K562 (cell line): ENCODE measurements around the gene SRP54. TPM values are rescaled to one million over a fixed set of nuclear protein-coding genes. Genes with fewer than 3 reads are reported as not detected.

Experiments
- ATAC-seq: fragments of 200-7000 bp; cut with Tn5 transposase; 3 replicates; pipeline ENCODE4 v1.9.1; 2020; ENCODE audit warnings: moderate library complexity
- BruUV-seq: library from RNA; stranded (reverse); fragments of 400-500 nt; replicated peaks from 2 replicates; lab custom pipeline; 2021; lab: Mats Ljungman, UMichigan
- CTCF ChIA-PET: fragments of 300-600 bp; formaldehyde crosslinking; extraction: SDS; loops from one replicate; lab custom pipeline; 2021; ENCODE audit warnings: low intra/inter-chr PET ratio; lab: Yijun Ruan, JAX
- POLR2A ChIA-PET: fragments of 300-600, 350-650 bp; sonication (Branson Sonifier 250); formaldehyde crosslinking; extraction: SDS; loops from one replicate; lab custom pipeline; 2021; ENCODE audit warnings: antibody characterized with exemption, inconsistent platforms; lab: Yijun Ruan, JAX
- DNase-seq, 4 experiments: peaks; one replicate each; pipeline versions ENCODE4 v3.0.0 to v3.0.0-alpha.2; 2011 to 2018; ENCODE audit warnings: low spot score in 3 of 4, mixed read lengths in 3 of 4; ENCODE audit errors: extremely low read depth in 1 of 4
- FAIRE-seq: peaks from 2 replicates; lab custom pipeline; 2011; peaks lifted over from hg19 to GRCh38; lab: Jason Lieb, UNC
- H2AFZ ChIP-seq: 2 replicates; pipeline ENCODE4 v1.6.0; 2011; ENCODE audit warnings: low read depth, low read length, control low read depth, inconsistent platforms
- H3K27ac ChIP-seq: fragments of 200-600 bp; 3 replicates; pipeline ENCODE4 v1.8.0; 2011; ENCODE audit warnings: low read depth, mild to moderate bottlenecking, control low read depth, inconsistent platforms, low read length, moderate library complexity, mixed read lengths; ENCODE audit errors: extremely low read depth
- H3K27me3 ChIP-seq, 2 experiments: fragments of 300-600 bp in 1 of 2; 2 replicates in 1 of 2; 3 replicates in 1 of 2; pipeline versions ENCODE4 v1.6.0 to v1.8.0; 2011; ENCODE audit warnings: inconsistent platforms in 2 of 2, low read length in 2 of 2, mild to moderate bottlenecking in 1 of 2, mixed read lengths in 1 of 2, moderate library complexity in 1 of 2; ENCODE audit not compliant: control insufficient read depth in 2 of 2, insufficient read depth in 2 of 2
- H3K36me3 ChIP-seq: fragments of 300-600 bp; 3 replicates; pipeline ENCODE4 v1.8.0; 2011; ENCODE audit warnings: mild to moderate bottlenecking, low read length, inconsistent platforms; ENCODE audit not compliant: control insufficient read depth, insufficient read depth
- H3K4me1 ChIP-seq, 2 experiments: fragments of 200-600 bp in 1 of 2; replicated peaks in 1 of 2; 2 replicates in 1 of 2; 3 replicates in 1 of 2; pipeline versions ENCODE4 v1.5.1 to v1.8.0; 2011; ENCODE audit warnings: inconsistent platforms in 2 of 2, low read length in 2 of 2, mild to moderate bottlenecking in 1 of 2, mixed read lengths in 1 of 2, moderate library complexity in 1 of 2; ENCODE audit not compliant: control insufficient read depth in 2 of 2, insufficient read depth in 2 of 2
- H3K4me2 ChIP-seq: 2 replicates; pipeline ENCODE4 v1.6.1; 2011; ENCODE audit warnings: low read length, control low read depth, inconsistent platforms, mixed read lengths; ENCODE audit not compliant: insufficient read depth
- H3K4me3 ChIP-seq: fragments of 200-600 bp; sonication (generic), shearing (Covaris generic); 2 replicates; pipeline ENCODE4 v1.5.1; 2016; ENCODE audit warnings: control low read depth, inconsistent platforms
- H3K79me2 ChIP-seq: fragments of 200-600 bp; 3 replicates; pipeline ENCODE4 v1.8.0; 2011; ENCODE audit warnings: low read length, inconsistent platforms; ENCODE audit not compliant: control insufficient read depth, insufficient read depth
- H3K9ac ChIP-seq, 2 experiments: 2 replicates each; pipeline versions ENCODE4 v1.6.0 to v1.6.1; 2011; ENCODE audit warnings: low read depth in 2 of 2, low read length in 2 of 2, control low read depth in 1 of 2, inconsistent platforms in 1 of 2, mild to moderate bottlenecking in 1 of 2, mixed read lengths in 1 of 2; ENCODE audit not compliant: insufficient read depth in 1 of 2
- H3K9me1 ChIP-seq: one replicate; pipeline ENCODE4 v1.6.0; 2011; ENCODE audit warnings: inconsistent platforms, mild to moderate bottlenecking, low read length, moderate library complexity; ENCODE audit not compliant: control insufficient read depth, insufficient read depth
- H3K9me3 ChIP-seq: replicated peaks from 2 replicates; pipeline ENCODE4 v1.5.1; 2011; ENCODE audit warnings: low read depth, low read length, inconsistent platforms; ENCODE audit not compliant: control insufficient read depth, insufficient read depth
- H4K20me1 ChIP-seq: replicated peaks from 2 replicates; pipeline ENCODE4 v1.6.1; 2011; ENCODE audit warnings: low read length, inconsistent platforms, mixed read lengths; ENCODE audit not compliant: control insufficient read depth, insufficient read depth
- CBFA2T2 ChIP-seq: fragments of 450-650 bp; conservative IDR thresholded peaks from 2 replicates; pipeline ENCODE4 v1.6.1; 2017; ENCODE audit warnings: mild to moderate bottlenecking
- CHD1 ChIP-seq: fragments of 200-600 bp; sonication (generic); IDR thresholded peaks from one replicate; pipeline ENCODE4 v1.6.1; 2012; ENCODE audit warnings: mild to moderate bottlenecking, moderate library complexity, low read length, inconsistent platforms
- E2F3 ChIP-seq: fragments of 250-450 bp; sonication (Bioruptor Pico); IDR thresholded peaks from 2 replicates; pipeline ENCODE4 v1.4.0; 2020; ENCODE audit warnings: mild to moderate bottlenecking
- NR2C2 ChIP-seq, 2 experiments: fragments of 200-800 bp in 1 of 2; sonication (Bioruptor generic) in 1 of 2; sonication (generic) in 1 of 2; formaldehyde crosslinking in 1 of 2; IDR thresholded peaks; 2 replicates each; pipeline versions ENCODE4 v1.6.1 to v1.8.0; 2016 to 2022; ENCODE audit warnings: mild to moderate bottlenecking in 1 of 2, missing compliant biosample characterization in 1 of 2, missing genetic modification characterization in 1 of 2, missing genetic modification reagents in 1 of 2
- TCF3 ChIP-seq: sonication (generic); formaldehyde crosslinking; IDR thresholded peaks from 2 replicates; pipeline ENCODE4 v1.4.0; 2020; ENCODE audit warnings: mild to moderate bottlenecking, missing genetic modification reagents
- ZNF407 ChIP-seq: fragments of 450-650 bp; IDR thresholded peaks from 2 replicates; pipeline ENCODE4 v1.6.1; 2016; ENCODE audit warnings: low read depth
- whole genome bisulfite sequencing: fragments of 100-300 bp; shearing (Covaris generic); methylation state at CpG from one replicate; pipeline ENCODE4 v1.1.6; 2016; ENCODE audit warnings: low coverage, mixed read lengths; ENCODE audit not compliant: insufficient coverage; ENCODE audit errors: missing lambda C conversion rate; 5-methylcytosine and 5-hydroxymethylcytosine counted together
- in situ Hi-C: fragments of 300-500 bp; cut with MboI; formaldehyde crosslinking; loops from 4 replicates; pipeline ENCODE4 v1.15.0; 2018; ENCODE audit warnings: inconsistent platforms, mixed read lengths
- intact Hi-C: fragments of 100-400 bp; cut with micrococcal nuclease; formaldehyde crosslinking; loops from 2 replicates; pipeline ENCODE4 v1.14.2; 2022
- polyA plus RNA-seq, 8 experiments: library from polyadenylated mRNA; depleted of rRNA in 4 of 8; stranded (reverse) in 5 of 8; unstranded in 3 of 8; fragments of >200 nt; fragmentation: Nextera tagmentation in 2 of 8; fragmentation: Illumina TruSeq in 1 of 8; extraction: Ambion mirVana in 2 of 8; extraction: Trizol in 1 of 8; gene quantifications; 2 replicates each; pipeline versions ENCODE4 v1.2.1 to v1.2.3, GENCODE V29; 2011 to 2014; ENCODE audit warnings: inconsistent platforms in 1 of 8, missing spikeins in 1 of 8
- total RNA-seq, 7 experiments: library from RNA; depleted of rRNA in 6 of 7; stranded (reverse); fragments of >200 nt in 6 of 7; fragmentation: Illumina TruSeq in 2 of 7; extraction: Trizol in 2 of 7; gene quantifications; 2 replicates each; pipeline versions ENCODE4 v1.2.1 to v1.2.3, GENCODE V29; 2011 to 2021; ENCODE audit warnings: low replicate concordance in 1 of 7
- TF ChIP-seq, protein P1 (sequence below): sonication (generic); formaldehyde crosslinking; IDR thresholded peaks from 2 replicates; pipeline ENCODE4 v1.8.0; 2022; ENCODE audit warnings: mild to moderate bottlenecking, missing genetic modification reagents

Gene SRP54
- total and polyA plus RNA-seq, 9 of the 15 experiments (the other 6 are each of a cell fraction or from before 2014, with no cell fraction given) = 28.6 to 69.8 (median 51.7) TPM

- no TSS peak for BruUV-seq
- no peak overlapping the region for H2AFZ ChIP-seq
- no peaks in the 10 kb centered on the region for H3K27me3 ChIP-seq
- ChIA-PET POLR2A (no interaction called here), CTCF (no interaction called here)
- H4K20me1 ChIP-seq = no peaks in the 10 kb centered on the region
- ATAC-seq (no peak), FAIRE-seq (no peak), DNase-seq (no peak)
- no peaks in the 10 kb centered on the region for H3K9me3 ChIP-seq
- in situ Hi-C loops (no loop called here), intact Hi-C loops (no loop called here)
- H3K9ac ChIP-seq = no peak overlapping the region
- H3K27ac ChIP-seq = no peak overlapping the region
- no peaks in the 10 kb centered on the region for H3K79me2 ChIP-seq
- H3K4me1 ChIP-seq = no peaks in the 10 kb centered on the region
- no peak overlapping the region for H3K4me3 ChIP-seq
- no peaks in the 10 kb centered on the region for H3K9me1 ChIP-seq
- 61% methylated on average over 4 of the region's 5 CpGs for WGBS
- no peak for TF ChIP-seq TCF3 (CRISPR knock-in tag)
- TF ChIP-seq CBFA2T2 = no peak
- no peak for TF ChIP-seq NR2C2 (CRISPR knock-in tag; IDR thresholded peaks at IDR 0.05)
- TF ChIP-seq NR2C2 (tag; IDR thresholded peaks at IDR 0.05) = no peak
- no peak for TF ChIP-seq CHD1
- no peak for TF ChIP-seq ZNF407
- no peak for TF ChIP-seq E2F3 (CRISPR knock-in tag)
- TF ChIP-seq, protein P1, sequence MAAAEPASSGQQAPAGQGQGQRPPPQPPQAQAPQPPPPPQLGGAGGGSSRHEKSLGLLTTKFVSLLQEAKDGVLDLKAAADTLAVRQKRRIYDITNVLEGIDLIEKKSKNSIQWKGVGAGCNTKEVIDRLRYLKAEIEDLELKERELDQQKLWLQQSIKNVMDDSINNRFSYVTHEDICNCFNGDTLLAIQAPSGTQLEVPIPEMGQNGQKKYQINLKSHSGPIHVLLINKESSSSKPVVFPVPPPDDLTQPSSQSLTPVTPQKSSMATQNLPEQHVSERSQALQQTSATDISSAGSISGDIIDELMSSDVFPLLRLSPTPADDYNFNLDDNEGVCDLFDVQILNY (CRISPR knock-in tag) = no peak
- no peaks in the 10 kb centered on the region for H3K36me3 ChIP-seq
- H3K4me2 ChIP-seq = no peak overlapping the region
Observed at GRCh38 chr14:34935488-34935887, 47.3 kb upstream of the SRP54 start.
